NCI-H146 treated with DMSO at 0.1 percent for 48 hours (cell line): ENCODE results near the gene S100A14.
"Not testable (repeated sequence)": the region's sequence is repeated elsewhere in the genome, so short reads cannot be mapped to it uniquely, and the experiment has no call there.

Source experiments
- DNase-seq: peaks from one replicate; lab custom pipeline; 2025; ENCODE audit not compliant: unreplicated experiment; lab: John Stamatoyannopoulos, UW

Gene S100A14

GRCh38 chr1:153616144-153616916, at the start of gene S100A14:
S100A14 (minus strand) TSS chr1:153616325; CDS start chr1:153615858, 467 bp downstream.
- no peak for DNase-seq

GRCh38 chr1:153663211-153663610, 47.1 kb upstream of the S100A14 start:
- DNase-seq = no peak

GRCh38 chr1:153662269-153662668, 46.1 kb upstream of the S100A14 start:
- DNase-seq = no peak

GRCh38 chr1:153661111-153661708, 45.1 kb upstream of the S100A14 start:
- DNase-seq = no peak

GRCh38 chr1:153659656-153660055, 43.5 kb upstream of the S100A14 start:
- DNase-seq = no peak

- no peak for DNase-seq
Measured at GRCh38 chr1:153659175-153659534, 43.0 kb upstream of the S100A14 start.

GRCh38 chr1:153658400-153659174, 42.5 kb upstream of the S100A14 start, which contains the start of gene SNAPIN:
SNAPIN (plus strand) TSS chr1:153658703; CDS start chr1:153658744, 41 bp downstream.
- DNase-seq = peak; percentile 82

- no peak for DNase-seq
Measured at GRCh38 chr1:153655333-153655732, 39.2 kb upstream of the S100A14 start.

- DNase-seq = no peak
Measured at GRCh38 chr1:153652805-153653500, 36.8 kb upstream of the S100A14 start.

- DNase-seq = no peak
Measured at GRCh38 chr1:153651771-153652170, 35.6 kb upstream of the S100A14 start.

GRCh38 chr1:153649863-153650235, 33.7 kb upstream of the S100A14 start:
- DNase-seq = no peak

GRCh38 chr1:153649137-153649862, 33.2 kb upstream of the S100A14 start:
- DNase-seq = no peak

- no peak for DNase-seq
Measured at GRCh38 chr1:153648000-153648643, 32.0 kb upstream of the S100A14 start.

GRCh38 chr1:153647346-153647714, 31.2 kb upstream of the S100A14 start:
- DNase-seq = no peak

- DNase-seq = no peak
Measured at GRCh38 chr1:153646672-153647345, 30.7 kb upstream of the S100A14 start.

GRCh38 chr1:153643816-153644215, 27.7 kb upstream of the S100A14 start:
- DNase-seq = no peak

GRCh38 chr1:153643100-153643499, 27.0 kb upstream of the S100A14 start:
- DNase-seq = no peak

GRCh38 chr1:153642161-153642560, 26.0 kb upstream of the S100A14 start:
- no peak for DNase-seq

- no peak for DNase-seq
Measured at GRCh38 chr1:153640861-153641260, 24.7 kb upstream of the S100A14 start.

GRCh38 chr1:153640213-153640612, 24.1 kb upstream of the S100A14 start:
- DNase-seq = not testable (repeated sequence)
